Astrocyte of the spinal cord (primary cell): ENCODE results near the gene CREB3.

Experiments
- DNase-seq: peaks from one replicate; pipeline ENCODE4 v3.0.0; 2011; ENCODE audit warnings: low read depth, low spot score
- H3K4me3 ChIP-seq: 2 replicates; pipeline ENCODE4 v1.5.1; 2011; ENCODE audit warnings: low read depth, mild to moderate bottlenecking, low read length, moderate library complexity
- in situ Hi-C: cut with HindIII; loops from 2 replicates; pipeline ENCODE4 v1.10.0; 2017; ENCODE audit warnings: low sequenced_read_pairs
- TF ChIP-seq, protein P1 (sequence below): IDR thresholded peaks from 2 replicates; pipeline ENCODE4 v1.5.1; 2012; ENCODE audit warnings: low read depth, mild to moderate bottlenecking, low read length, inconsistent platforms

The CREB3 gene

GRCh38 chr9:35708146-35708545, 24.3 kb upstream of the CREB3 start:
- TF ChIP-seq, protein P1, sequence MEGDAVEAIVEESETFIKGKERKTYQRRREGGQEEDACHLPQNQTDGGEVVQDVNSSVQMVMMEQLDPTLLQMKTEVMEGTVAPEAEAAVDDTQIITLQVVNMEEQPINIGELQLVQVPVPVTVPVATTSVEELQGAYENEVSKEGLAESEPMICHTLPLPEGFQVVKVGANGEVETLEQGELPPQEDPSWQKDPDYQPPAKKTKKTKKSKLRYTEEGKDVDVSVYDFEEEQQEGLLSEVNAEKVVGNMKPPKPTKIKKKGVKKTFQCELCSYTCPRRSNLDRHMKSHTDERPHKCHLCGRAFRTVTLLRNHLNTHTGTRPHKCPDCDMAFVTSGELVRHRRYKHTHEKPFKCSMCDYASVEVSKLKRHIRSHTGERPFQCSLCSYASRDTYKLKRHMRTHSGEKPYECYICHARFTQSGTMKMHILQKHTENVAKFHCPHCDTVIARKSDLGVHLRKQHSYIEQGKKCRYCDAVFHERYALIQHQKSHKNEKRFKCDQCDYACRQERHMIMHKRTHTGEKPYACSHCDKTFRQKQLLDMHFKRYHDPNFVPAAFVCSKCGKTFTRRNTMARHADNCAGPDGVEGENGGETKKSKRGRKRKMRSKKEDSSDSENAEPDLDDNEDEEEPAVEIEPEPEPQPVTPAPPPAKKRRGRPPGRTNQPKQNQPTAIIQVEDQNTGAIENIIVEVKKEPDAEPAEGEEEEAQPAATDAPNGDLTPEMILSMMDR, result no peak
- no peak for DNase-seq
- H3K4me3 ChIP-seq, result no peak overlapping the region
- in situ Hi-C loops, result no loop called here

- TF ChIP-seq, protein P1, result no peak
- in situ Hi-C loops, result no loop called here
- no peak for DNase-seq
- H3K4me3 ChIP-seq, result no peak overlapping the region
Observed at GRCh38 chr9:35710818-35711500, 21.5 kb upstream of the CREB3 start.

- no peak for DNase-seq
- TF ChIP-seq, protein P1, result no peak
- in situ Hi-C loops, result no loop called here
- no peak overlapping the region for H3K4me3 ChIP-seq
Observed at GRCh38 chr9:35711501-35712428, 20.7 kb upstream of the CREB3 start.

DNA sequence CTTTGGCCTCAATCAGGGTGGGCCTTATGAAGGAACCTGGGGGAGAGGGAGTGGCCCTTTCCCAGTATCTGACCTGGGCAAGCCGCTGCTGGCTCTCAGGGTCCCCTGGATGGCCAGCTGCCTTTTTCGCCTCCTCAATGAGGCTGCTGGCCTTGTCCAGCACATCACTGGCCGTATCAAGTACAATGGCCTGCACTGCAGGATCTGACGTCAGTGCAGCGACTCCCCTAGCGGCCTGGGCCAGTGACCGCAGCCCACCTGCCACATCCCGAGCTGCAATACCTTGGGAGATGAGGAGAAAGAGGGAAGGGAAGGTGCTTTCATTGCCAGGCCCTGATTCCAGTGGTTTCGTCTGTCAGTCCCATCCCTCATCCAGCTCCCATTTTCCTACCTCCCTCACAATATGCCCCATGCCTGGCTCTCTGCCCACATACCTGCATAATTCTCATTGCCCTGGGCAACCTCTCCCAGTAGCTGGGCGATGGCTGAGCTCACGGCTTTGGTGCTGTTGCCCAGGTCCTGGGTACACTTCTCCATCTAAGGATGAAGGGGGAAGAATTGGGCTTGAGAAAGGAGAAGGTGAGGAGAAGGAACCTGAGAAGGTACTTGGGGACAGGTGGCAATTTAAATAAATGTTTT, 19.6 kb upstream of the CREB3 start:
- TF ChIP-seq, protein P1, result no peak
- no peak for DNase-seq
- H3K4me3 ChIP-seq, result no peak overlapping the region
- in situ Hi-C loops, result no loop called here

DNA sequence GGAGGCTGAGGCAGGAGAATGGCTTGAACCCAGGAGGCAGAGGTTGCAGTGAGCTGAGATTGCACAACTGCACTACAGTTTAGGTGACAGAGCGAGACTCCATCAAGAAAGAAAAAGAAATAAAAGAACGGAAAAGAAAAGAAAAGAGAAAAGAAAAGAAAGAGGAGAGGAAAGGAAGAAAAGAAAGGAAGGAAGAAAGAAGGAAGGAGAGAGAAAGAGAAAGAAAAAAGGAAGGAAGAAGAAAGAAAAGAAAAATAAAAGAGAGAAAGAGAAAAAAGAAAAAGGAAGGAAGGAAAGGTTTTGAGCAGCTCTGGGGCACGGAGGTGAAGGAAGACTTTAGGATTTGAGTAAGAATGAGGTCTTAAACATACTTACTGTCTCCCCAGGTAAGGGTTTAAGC, 18.9 kb upstream of the CREB3 start:
- in situ Hi-C loops, result no loop called here
- no peak for DNase-seq

DNA sequence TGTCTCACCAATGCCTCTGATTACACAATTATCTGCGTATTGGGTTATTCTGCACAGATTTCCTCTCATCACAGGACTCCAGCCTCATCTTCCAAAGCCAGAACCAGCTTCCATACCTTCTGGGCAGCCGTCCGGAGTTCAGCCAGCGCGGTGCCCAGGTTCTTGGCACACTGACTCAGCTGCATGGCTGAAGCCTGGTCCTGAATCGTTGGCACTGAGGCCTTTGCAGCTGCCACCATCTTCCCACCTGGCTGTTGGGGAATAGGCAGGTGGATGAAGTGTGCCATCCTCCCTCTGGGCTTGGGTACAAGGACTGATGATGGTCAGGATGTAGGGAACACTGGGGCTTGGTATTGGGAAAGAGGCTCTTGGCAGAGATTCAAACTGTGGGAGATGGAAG, 18.3 kb upstream of the CREB3 start:
- in situ Hi-C loops, result no loop called here
- no peak overlapping the region for H3K4me3 ChIP-seq
- no peak for DNase-seq
- TF ChIP-seq, protein P1, result no peak

More for the DNA sequence above, 18.9 kb upstream of the CREB3 start:
- TF ChIP-seq, protein P1, result no peak
- no peak overlapping the region for H3K4me3 ChIP-seq
